NCI-H1105 (cell line): ENCODE measurements around the gene CENPH.
A peak's percentile ranks its signal among the peaks of the same experiment; 100 is the strongest.
"Not testable (repeated sequence)": the region's sequence is repeated elsewhere in the genome, so short reads cannot be mapped to it uniquely, and the experiment has no call there.

ENCODE experiments used
- DNase-seq: peaks from one replicate; lab custom pipeline; 2025; lab: John Stamatoyannopoulos, UW

The CENPH gene

DNA sequence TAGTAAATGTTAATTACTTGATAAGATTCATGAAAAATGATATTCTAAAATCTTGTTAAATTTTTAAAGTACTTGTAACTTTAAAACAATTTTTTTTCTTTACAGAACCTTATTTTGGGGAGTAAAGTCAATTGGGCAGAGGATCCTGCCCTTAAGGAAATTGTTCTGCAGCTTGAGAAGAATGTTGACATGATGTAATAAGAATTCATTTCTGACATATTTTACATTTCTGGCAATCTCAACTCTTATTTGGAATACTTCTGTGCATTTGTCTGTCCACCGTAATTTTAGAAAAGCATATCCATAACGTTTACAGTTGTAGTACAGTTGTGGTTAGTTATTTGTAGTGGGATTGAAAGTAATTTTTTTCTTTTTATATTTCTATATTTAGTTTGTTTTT lies 20.2 kb downstream of the CENPH start:
- DNase-seq: no peak

GRCh38 chr5:69211200-69211599 lies 21.8 kb downstream of the CENPH start:
- DNase-seq: no peak

- DNase-seq: no peak
Observed at GRCh38 chr5:69212022-69212421, 22.6 kb downstream of the CENPH start.

DNA sequence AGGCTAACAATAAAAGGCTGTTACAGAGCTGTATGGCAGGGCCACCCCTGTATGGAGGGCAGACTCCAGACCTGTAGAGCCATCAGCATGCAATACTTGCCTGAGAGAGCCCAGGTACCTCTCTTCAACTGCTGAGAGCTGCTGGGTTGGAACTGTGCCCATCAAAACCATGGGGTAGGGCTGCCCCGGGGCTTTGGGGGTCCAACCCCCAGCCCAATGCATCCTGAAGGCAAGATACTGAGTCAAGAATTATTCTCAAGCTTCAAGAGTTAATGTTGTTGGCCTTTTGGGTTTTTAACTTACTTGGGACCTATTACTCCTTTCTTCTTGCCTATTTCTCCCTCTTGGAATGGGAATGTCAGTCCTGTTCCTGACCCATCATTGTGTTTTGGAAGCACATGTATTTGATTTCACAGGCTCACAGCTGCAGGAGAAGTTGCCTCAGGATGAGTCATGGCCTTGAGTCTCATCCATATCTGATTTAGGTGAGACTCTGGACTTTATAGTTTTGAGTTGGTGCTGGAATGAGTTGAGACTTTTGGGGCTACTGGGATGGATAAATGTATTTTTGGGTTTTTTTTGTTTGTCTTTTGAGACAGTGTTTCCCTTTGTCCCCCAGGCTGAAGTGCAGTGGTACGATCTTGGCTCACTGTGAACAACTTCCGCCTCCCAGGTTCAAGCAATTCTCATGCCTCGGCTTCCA lies 24.3 kb downstream of the CENPH start:
- no peak for DNase-seq

DNA sequence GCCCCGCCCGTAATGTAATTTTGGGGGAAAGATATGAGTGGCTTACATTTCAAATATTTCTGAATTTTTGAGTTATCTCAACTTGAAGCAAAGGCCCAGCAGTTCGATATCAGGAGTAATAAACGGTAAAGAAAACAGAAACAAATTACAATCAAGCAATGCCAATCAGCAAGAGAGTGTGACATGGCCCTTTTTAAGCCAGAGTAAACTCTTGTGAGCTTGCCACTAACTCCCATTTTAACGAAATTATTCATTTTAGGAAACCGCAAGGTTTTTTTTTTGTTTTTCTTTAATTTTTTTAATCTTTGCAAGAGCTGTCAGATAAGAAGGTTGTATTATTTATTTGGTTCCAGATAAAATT lies 27.7 kb downstream of the CENPH start:
- no peak for DNase-seq

DNA sequence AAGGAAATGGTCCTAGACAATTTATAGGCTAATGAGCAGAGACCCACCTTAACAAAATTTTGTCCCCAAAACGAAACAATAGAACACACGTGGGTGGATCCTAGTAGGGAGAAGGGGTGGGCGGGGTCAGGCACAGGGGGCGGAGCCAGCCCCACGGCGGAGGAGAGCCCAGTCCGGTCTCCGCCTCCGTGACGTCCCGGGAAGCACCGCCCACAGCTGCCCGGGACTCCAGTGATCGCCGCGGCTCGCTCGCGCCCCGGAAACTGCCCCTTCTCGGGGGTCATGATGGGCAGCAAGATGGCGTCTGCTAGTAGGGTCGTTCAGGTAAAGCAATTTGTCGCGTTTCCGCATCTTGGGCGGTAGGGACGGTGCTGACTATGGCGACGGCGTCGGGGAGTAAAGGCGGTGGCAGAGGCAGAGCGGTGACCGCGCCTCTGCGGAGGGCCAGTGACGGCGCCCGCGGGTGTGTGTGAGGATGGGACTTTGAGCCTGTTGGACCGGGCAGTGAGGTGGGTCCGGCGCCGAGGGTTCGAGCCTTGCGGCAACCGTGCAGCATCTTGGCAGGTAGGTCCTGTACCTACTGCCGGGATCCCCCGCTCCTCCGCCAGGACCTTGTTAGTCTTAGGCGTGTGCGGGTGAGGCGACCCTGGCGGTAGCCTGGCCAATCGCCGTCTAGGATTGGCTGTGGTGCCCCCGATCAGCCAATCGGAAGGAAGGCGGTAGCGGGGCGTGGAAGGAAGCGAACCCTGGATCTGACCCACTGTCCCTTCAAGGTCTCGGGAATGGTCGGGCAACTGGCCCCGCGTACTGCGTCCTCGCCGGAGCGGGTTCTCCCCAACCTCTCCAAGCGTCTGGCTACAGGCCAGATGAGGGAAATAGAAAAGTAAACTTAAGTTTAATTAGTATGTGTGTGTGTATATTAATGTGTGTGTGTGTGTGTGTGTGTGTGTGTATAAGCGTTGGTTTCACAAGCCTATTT lies 28.5 kb downstream of the CENPH start:
- peak; percentile 80 for DNase-seq

DNA sequence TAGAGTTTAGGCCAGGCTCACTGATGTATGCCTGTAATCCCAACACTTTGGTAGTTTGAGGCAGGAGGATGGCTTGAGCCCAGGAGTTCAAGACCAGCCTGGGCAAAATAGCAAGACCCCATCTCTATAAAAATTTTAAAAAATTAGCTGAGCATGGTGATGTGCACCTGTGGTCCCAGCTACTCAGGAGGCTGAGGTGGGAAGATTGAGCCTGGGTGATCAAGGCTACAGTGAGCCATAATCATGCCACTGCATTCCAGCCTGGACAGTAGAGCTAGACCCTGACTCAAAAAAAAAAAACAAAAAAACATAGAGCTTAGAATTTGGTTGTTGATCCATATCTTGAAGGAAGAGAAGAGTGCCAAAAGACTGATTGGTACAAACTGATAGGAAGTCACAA lies 30.6 kb downstream of the CENPH start:
- DNase-seq: no peak

DNA sequence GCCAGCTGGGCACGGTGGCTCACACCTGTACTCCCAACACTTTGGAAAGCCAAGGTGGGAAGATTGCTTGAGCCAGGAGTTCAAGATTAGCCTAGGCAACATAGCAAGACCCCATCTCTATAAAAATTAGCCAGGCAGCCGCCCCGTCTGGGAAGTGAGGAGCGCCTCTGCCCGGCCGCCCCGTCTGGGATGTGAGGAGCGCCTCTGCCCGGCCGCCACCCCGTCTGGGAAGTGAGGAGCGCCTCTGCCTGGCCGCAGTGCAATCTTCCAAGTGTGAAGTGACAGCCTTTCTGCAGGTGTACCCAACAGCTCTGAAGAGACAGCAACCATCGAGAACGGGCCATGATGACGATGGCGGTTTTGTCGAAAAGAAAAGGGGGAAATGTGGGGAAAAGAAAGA lies 31.0 kb downstream of the CENPH start:
- DNase-seq: not testable (repeated sequence)

GRCh38 chr5:69220833-69221232 lies 31.4 kb downstream of the CENPH start:
- DNase-seq: not testable (repeated sequence)

DNA sequence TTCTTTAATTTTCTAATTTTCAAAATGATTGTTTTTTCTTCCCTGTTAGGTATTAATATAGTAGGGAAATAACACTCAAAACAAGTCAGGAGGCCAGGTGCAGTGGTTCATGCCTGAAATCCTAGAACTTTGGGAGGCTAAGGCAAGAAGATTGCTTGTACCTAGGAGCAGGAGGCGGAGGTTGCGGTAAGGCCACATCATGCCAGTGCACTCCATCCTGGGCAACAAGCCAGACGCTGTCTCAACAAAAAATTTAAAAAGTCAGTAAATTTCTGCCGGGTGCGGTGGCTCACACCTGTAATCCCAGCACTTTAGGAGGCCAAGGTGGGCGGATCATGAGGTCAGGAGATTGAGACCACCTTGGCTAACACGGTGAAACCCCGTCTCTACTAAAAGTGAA lies 35.1 kb downstream of the CENPH start:
- DNase-seq: no peak

DNA sequence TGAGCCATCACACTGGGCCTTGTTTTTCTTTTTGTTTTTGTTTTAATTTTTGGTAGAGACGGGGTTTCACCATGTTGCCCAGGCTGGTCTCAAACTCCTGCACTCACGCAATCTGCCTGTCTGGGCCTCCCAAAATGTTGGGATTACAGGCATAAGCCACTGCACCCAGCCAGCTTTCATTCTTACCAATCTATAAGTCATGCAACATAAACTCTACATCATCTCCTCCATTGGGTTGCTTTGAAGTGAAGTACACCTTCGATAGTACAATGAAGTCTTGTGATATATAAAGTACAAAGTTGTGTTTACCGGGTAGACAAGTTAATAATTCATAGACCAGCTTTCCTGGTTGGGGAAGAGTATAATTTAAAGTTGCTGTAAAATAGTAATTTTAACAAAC lies 36.5 kb downstream of the CENPH start:
- no peak for DNase-seq

GRCh38 chr5:69230181-69230580 lies 40.8 kb downstream of the CENPH start:
- no peak for DNase-seq

- DNase-seq: no peak
Observed at GRCh38 chr5:69231281-69231680, 41.9 kb downstream of the CENPH start.

DNA sequence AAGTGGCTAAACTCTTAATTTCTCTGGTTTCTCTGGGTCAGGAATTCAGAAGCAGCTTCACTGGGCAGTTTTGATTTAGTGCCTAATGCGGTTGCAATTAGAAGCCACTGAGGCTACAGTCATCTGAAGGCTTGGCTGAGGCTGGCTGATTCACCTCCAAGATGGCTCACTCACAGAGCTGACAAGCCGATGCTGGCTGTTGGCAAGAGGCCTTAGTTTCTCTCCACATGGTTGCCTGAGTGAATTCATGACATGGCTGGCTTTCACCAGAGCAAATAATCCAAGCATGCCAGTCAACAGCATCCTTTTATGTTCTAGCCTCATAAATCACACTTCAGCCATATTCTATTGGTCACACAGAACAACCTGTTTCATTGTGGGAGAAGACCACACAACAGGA lies 42.5 kb downstream of the CENPH start:
- no peak for DNase-seq

DNA sequence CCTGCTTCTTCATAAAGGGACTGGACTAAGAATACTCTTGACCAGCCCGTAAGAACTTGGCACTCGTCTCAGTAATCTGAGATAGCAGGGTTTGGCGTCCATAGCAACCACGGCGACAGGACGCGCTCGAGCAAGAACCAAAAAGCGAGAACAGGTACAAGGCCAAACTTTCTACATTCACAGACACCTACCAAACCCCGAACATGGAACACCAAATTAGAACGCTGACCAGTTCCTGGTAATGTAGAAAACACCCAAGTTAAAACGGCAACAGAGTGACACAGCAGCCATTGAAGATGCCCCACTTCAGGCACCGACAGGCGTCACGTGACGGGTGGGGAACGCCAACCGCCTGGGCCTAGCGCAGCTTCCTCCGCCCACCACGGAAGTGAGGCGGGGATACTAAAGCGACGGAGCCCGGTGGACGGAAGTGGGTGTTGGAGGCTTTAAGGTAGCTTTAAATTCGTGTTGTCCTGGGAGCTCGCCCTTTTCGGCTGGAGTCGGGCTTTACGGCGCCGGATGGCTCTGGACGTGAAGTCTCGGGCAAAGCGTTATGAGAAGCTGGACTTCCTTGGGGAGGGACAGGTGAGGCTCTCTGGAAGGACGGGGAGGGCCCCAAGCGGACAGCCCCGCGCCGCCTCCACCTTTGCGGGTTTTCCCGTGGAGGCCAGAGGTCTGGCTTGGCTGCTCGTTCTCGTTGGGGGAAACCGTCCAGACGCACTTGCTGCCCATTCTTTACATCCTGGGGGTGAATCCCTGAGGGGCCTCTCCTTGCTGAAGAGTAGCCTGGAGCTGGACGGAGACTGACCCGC lies 45.3 kb downstream of the CENPH start, which contains the start of gene CDK7:
Gene CDK7, plus strand, starts transcription at position 430 of the 812 bp plus-strand sequence. Its CDS starts 90 bp downstream, at position 520.
- DNase-seq: peak; percentile 77

- not testable (repeated sequence) for DNase-seq
Observed at GRCh38 chr5:69236733-69237132, 47.4 kb downstream of the CENPH start.

DNA sequence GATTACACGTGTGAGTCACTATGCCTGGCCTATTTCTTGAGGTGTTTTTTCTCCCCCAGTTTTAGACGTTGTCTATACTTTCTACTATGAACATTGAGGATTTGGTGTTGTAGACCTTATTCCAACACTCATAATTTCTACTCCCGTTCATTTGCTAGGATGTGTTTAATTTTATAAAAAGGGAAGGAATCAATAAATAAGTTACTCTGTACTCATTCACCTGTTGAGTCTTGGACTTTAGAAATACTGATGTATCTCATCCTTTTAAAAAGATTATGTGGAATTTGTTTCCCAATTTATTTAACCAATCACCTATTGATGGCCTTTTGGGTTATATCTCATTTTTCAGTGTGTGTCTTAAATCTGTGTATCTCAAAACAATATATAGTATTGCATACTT lies 48.5 kb downstream of the CENPH start:
- no peak for DNase-seq

- DNase-seq: no peak
Observed at GRCh38 chr5:69238760-69239251, 49.4 kb downstream of the CENPH start.

DNA sequence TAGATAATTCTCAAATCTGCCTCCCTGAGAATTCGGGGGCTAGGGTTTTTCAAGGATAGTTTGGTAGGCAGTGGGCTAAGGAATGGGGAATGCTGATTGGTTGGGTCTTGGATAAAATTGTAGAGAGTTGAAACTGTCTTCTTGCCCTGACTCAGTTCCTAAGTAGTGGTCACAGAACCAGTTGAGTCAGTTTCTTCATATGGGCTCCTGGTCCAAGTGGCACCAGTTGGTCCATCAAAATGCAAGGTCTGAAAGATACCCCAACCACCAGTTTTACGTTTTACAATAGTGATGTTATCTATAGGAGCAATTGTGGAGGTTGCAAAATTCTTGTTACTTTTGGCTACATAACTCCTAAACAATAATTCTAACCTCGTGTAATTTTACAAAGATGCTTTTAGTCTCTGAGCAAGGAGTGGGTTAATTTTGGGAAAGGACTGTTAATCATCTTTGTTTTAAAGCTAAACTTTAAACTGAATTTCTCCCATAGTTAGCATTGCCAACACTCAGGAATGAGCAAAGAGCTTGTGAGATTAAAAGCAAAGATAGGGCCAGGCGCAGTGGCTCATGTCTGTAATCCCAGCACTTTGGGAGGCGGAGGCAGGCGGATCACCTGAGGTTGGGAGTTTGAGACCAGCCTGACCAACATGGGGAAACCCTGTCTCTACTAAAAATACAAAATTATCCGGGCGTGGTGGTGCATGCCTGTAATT lies 53.0 kb downstream of the CENPH start:
- DNase-seq: no peak

DNA sequence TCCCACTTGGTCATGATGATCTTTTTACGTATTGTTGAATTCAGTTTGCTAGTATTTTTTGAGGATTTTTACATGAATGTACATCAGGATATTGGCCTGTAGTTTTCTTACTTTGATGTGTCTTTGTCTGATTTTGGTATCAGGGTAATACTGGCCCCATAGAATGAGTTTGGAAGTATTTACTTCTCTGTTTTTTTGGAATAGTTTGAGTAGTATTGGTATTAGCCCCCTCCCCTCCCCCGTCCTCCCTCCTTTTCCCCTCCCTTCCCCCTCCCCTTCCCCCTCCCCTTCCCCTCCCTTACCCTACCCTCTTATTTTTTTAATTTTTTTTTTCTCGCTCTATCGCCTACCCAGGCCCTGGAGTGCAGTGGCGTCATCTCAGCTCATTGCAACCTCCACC lies 55.6 kb downstream of the CENPH start:
- no peak for DNase-seq

DNA sequence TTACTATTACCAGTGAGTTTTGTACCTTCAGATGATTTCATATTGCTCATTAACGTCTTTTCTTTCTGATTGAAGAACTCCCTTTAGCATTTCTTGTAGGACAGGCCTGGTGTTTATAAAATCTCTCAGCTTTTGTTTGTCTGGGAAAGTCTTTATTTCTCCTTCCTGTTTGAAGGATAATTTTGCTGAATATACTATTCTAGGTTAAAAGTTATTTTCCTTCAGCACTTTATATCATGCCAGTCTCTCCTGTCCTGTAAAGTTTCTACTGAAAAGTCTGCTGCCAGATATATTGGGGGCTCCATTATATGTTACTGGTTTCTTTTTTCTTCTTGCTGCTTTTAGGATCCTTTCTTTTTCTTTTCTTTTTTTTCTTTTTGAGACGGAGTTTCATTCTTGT lies 58.6 kb downstream of the CENPH start:
- DNase-seq: no peak
